ENCODE results near the gene CKMT2. TPM values are rescaled to one million over a fixed set of nuclear protein-coding genes. Genes with fewer than 3 reads are reported as not detected.

The CKMT2 gene
- total and polyA plus RNA-seq, 2 of the 8 experiments (the other 6 are each of a cell fraction or from before 2014, with no cell fraction given), result 2.4 to 5.0 TPM

GRCh38 chr5:81205058-81205457, 28.1 kb upstream of the CKMT2 start:
- Histone ChIP-seq H3K56ac (replicated peaks; ENCODE audit: insufficient read length, low read depth, low read length) (no peak overlapping the region), H3K79me1 (ENCODE audit: low read depth, low read length) (no peaks in the 10 kb centered on the region; the same call in 1 of the 2 replicates), H3K27me3 (replicated peaks in 1 of 4; ENCODE audit: control insufficient read depth in 3 of 4, extremely low read depth in 1 of 4, insufficient read depth in 3 of 4, low read length in 3 of 4) (no peaks in the 10 kb centered on the region), H2BK12ac (ENCODE audit: low read depth, low read length) (no peak overlapping the region), H4K20me1 (replicated peaks in 1 of 2; ENCODE audit: control insufficient read depth in 1 of 2, insufficient read depth in 2 of 2, low read length in 2 of 2) (no peaks in the 10 kb centered on the region), H4K5ac (ENCODE audit: insufficient read length, low read depth, low read length) (no peak overlapping the region), H3K79me2 (ENCODE audit: control insufficient read depth in 1 of 2, insufficient read depth in 2 of 2, low read length in 2 of 2) (no peaks in the 10 kb centered on the region), H3K23me2 (ENCODE audit: low read depth, low read length) (no peaks in the 10 kb centered on the region), H2BK15ac (ENCODE audit: low read length) (no peak overlapping the region), H3K14ac (ENCODE audit: insufficient read length) (no peak overlapping the region), H2AFZ (ENCODE audit: low read length) (no peak overlapping the region), H2BK20ac (ENCODE audit: low read length) (no peak overlapping the region), H2BK5ac (ENCODE audit: low read depth, low read length) (no peak overlapping the region), H4K91ac (replicated peaks; ENCODE audit: insufficient read length, low read length) (no peak overlapping the region), H3K4ac (replicated peaks; ENCODE audit: insufficient read length, low read depth, low read length) (no peak overlapping the region), H3K23ac (ENCODE audit: insufficient read length) (no peak overlapping the region), H3K4me3 (ENCODE audit: extremely low read depth in 1 of 4, insufficient read depth in 2 of 4, low read depth in 3 of 4, low read length in 4 of 4) (no peak overlapping the region), H3K9ac (replicated peaks in 1 of 4; ENCODE audit: extremely low read depth in 1 of 4, low read depth in 3 of 4, low read length in 3 of 4) (no peak overlapping the region), H3K4me2 (ENCODE audit: insufficient read depth in 1 of 2, low read depth in 2 of 2, low read length in 2 of 2) (no peak overlapping the region), H3K36me3 (ENCODE audit: control insufficient read depth in 2 of 4, insufficient read depth in 4 of 4, low read length in 3 of 4) (no peaks in the 10 kb centered on the region), H3K4me1 (replicated peaks in 1 of 4; ENCODE audit: control insufficient read depth in 3 of 4, insufficient read depth in 4 of 4, low read length in 3 of 4) (no peaks in the 10 kb centered on the region), H2AK5ac (ENCODE audit: low read depth, low read length) (no peak overlapping the region), H2BK120ac (replicated peaks; ENCODE audit: low read depth, low read length) (no peak overlapping the region), H3K9me3 (ENCODE audit: insufficient read depth in 2 of 2, low read depth in 1 of 2, low read length in 1 of 2) (no peaks in the 10 kb centered on the region), H4K8ac (ENCODE audit: extremely low read depth, insufficient read depth, low read length) (no peak overlapping the region), H3K18ac (ENCODE audit: extremely low read depth, low read length) (no peak overlapping the region), H3K27ac (ENCODE audit: low read depth, low read length) (no peak overlapping the region)
- 90% methylated on average over 4 of the region's 4 CpGs; no CpG with 5 or more reads in 1 of the 2 experiments for WGBS, 2 experiments (ENCODE audit: extremely low coverage in 1 of 2, insufficient coverage in 1 of 2, insufficient read length in 1 of 2, insufficient replicate concordance in 2 of 2, low coverage in 1 of 2, low lambda C conversion rate in 2 of 2, missing lambda C conversion rate in 1 of 2)
- POLR2A ChIA-PET (ENCODE audit: partially characterized antibody), result no interaction called here
- no peak for DNase-seq (ENCODE audit: low read depth in 1 of 2, low spot score in 2 of 2)
- no peak for FAIRE-seq
- CTCF ChIA-PET (ENCODE audit: partially characterized antibody), result interaction anchor here (0.6 to 5.0 kb wide), 17 partner anchors 11 to 518 kb away, joined by 3 to 64 read pairs (median 4); no protein-coding TSS in a partner anchor
- no peak for TF ChIP-seq YY1 (IDR thresholded peaks at IDR 0.05; ENCODE audit: low read depth, low read length)
- no peak for TF ChIP-seq TAF1 (IDR thresholded peaks at IDR 0.05; ENCODE audit: low read depth, low read length)
- TF ChIP-seq CTCF (IDR thresholded peaks at IDR 0.05; ENCODE audit: control extremely low read depth in 1 of 3, insufficient read depth in 1 of 3, low read depth in 1 of 3, low read length in 3 of 3), result peak; percentile 12 to 28 (median 25); a peak in 3 of 4 replicates
- no peak for TF ChIP-seq SAP30 (IDR thresholded peaks at IDR 0.05; ENCODE audit: insufficient read depth, insufficient replicate concordance, low read length)
- peak; percentile 22 to 37 for TF ChIP-seq RAD21 (IDR thresholded peaks at IDR 0.05 in 1 of 2, conservative IDR thresholded peaks at IDR 0.05 in 1 of 2; ENCODE audit: low read depth in 2 of 2, low read length in 2 of 2)
- TF ChIP-seq EGR1 (IDR thresholded peaks at IDR 0.05; ENCODE audit: borderline replicate concordance, low read depth, low read length), result no peak

Measured in H1 (cell line).